HCT116 (cell line): Measurements from ENCODE around the gene ZCCHC13. TPM values are rescaled to one million over a fixed set of nuclear protein-coding genes. Genes with fewer than 3 reads are reported as not detected.

Source experiments
- ATAC-seq: fragments of 200-7000 bp; cut with Tn5 transposase; 2 replicates; pipeline ENCODE4 v1.9.1; 2020; ENCODE audit warnings: mild to moderate bottlenecking, moderate library complexity
- BruUV-seq: library from RNA; stranded (reverse); fragments of 400-500 nt; replicated peaks from 2 replicates; lab custom pipeline; 2021; lab: Mats Ljungman, UMichigan
- CTCF ChIA-PET: fragments of 300-600 bp; sonication (Branson Sonifier 250); formaldehyde crosslinking; loops from one replicate; lab custom pipeline; 2021; ENCODE audit warnings: antibody characterized with exemption; lab: Charles Lee
- POLR2A ChIA-PET: fragments of 300-600, 350-600 bp; sonication (Branson Sonifier 250); formaldehyde crosslinking; loops from one replicate; lab custom pipeline; 2021; ENCODE audit warnings: antibody characterized with exemption; lab: Charles Lee
- RAD21 ChIA-PET, 2 experiments: fragments of 300-600 bp; sonication (Branson Sonifier 250); formaldehyde crosslinking; loops; one replicate each; lab custom pipeline; 2023; ENCODE audit warnings: low total read pairs in 2 of 2; ENCODE audit not compliant: uncharacterized antibody in 2 of 2, unreplicated experiment in 2 of 2, low non-redundant PET in 1 of 2; lab: Charles Lee
- DNase-seq: peaks from one replicate; pipeline ENCODE4 v3.0.0-alpha.2; 2010; ENCODE audit warnings: low read depth, low spot score
- H2AFZ ChIP-seq: fragments of 200-600 bp; shearing (Covaris generic), sonication (generic); 2 replicates; pipeline ENCODE4 v1.6.1; 2017; ENCODE audit warnings: low read depth, mixed run types, mixed read lengths, antibody characterized with exemption, low read length; ENCODE audit not compliant: poor library complexity, severe bottlenecking
- H3K27ac ChIP-seq: 2 replicates; pipeline ENCODE4 v1.5.1; 2012; ENCODE audit warnings: low read depth, low read length
- H3K27me3 ChIP-seq: fragments of 200-600 bp; sonication (generic); 2 replicates; pipeline ENCODE4 v1.6.1; 2016; ENCODE audit warnings: mixed run types, low read length, mixed read lengths; ENCODE audit not compliant: insufficient read depth
- H3K36me3 ChIP-seq, 2 experiments: fragments of 200-500 bp in 1 of 2; fragments of 200-600 bp in 1 of 2; sonication (Bioruptor generic) in 1 of 2; sonication (generic) in 1 of 2; 2 replicates each; pipeline versions ENCODE4 v1.5.1 to v1.6.1; 2014 to 2016; ENCODE audit warnings: low read length in 2 of 2, inconsistent platforms in 1 of 2, mixed read lengths in 1 of 2, mixed run types in 1 of 2; ENCODE audit not compliant: insufficient read depth in 2 of 2, control insufficient read depth in 1 of 2
- H3K4me1 ChIP-seq, 2 experiments: fragments of 200-600 bp in 1 of 2; sonication (generic) in 1 of 2; 2 replicates each; pipeline versions ENCODE4 v1.5.1 to v1.6.1; 2012 to 2017; ENCODE audit warnings: low read length in 2 of 2, inconsistent platforms in 1 of 2, mild to moderate bottlenecking in 1 of 2, mixed read lengths in 1 of 2, mixed run types in 1 of 2, moderate library complexity in 1 of 2; ENCODE audit not compliant: insufficient read depth in 2 of 2, control insufficient read depth in 1 of 2
- H3K4me2 ChIP-seq: fragments of 200-600 bp; sonication (generic); 2 replicates; pipeline ENCODE4 v1.6.1; 2017; ENCODE audit warnings: mixed run types, low read length, mixed read lengths
- H3K4me3 ChIP-seq, 2 experiments: fragments of 200-600 bp in 1 of 2; sonication (generic) in 1 of 2; replicated peaks in 1 of 2; 2 replicates each; pipeline ENCODE4 v1.5.1; 2011 to 2016; ENCODE audit warnings: low read length in 2 of 2, control low read depth in 1 of 2, low read depth in 1 of 2, mild to moderate bottlenecking in 1 of 2, mixed read lengths in 1 of 2, mixed run types in 1 of 2
- H3K79me2 ChIP-seq: fragments of 200-600 bp; sonication (generic); 2 replicates; pipeline ENCODE4 v1.6.1; 2017; ENCODE audit warnings: mild to moderate bottlenecking, mixed run types, low read length, moderate library complexity, mixed read lengths; ENCODE audit not compliant: insufficient read depth
- H3K9ac ChIP-seq: fragments of 200-600 bp; sonication (generic); 2 replicates; pipeline ENCODE4 v1.6.1; 2016; ENCODE audit warnings: low read length, mixed read lengths
- H3K9me2 ChIP-seq: fragments of 200-600 bp; sonication (generic), shearing (Covaris generic); 2 replicates; pipeline ENCODE4 v1.6.1; 2017; ENCODE audit warnings: mixed run types, mild to moderate bottlenecking, moderate library complexity; ENCODE audit not compliant: insufficient read depth
- H3K9me3 ChIP-seq, 2 experiments: fragments of 200-500 bp in 1 of 2; fragments of 200-600 bp in 1 of 2; sonication (Bioruptor generic) in 1 of 2; sonication (generic) in 1 of 2; 2 replicates each; pipeline ENCODE4 v1.6.1; 2014 to 2017; ENCODE audit warnings: low read length in 2 of 2, mixed read lengths in 2 of 2, inconsistent platforms in 1 of 2, low read depth in 1 of 2, mild to moderate bottlenecking in 1 of 2, mixed run types in 1 of 2, moderate library complexity in 1 of 2; ENCODE audit not compliant: control insufficient read depth in 1 of 2, insufficient read depth in 1 of 2
- H4K20me1 ChIP-seq: fragments of 200-600 bp; sonication (generic), shearing (Covaris generic); 2 replicates; pipeline ENCODE4 v1.6.1; 2017; ENCODE audit warnings: mixed run types, mild to moderate bottlenecking, moderate library complexity; ENCODE audit not compliant: insufficient read depth
- CEBPB ChIP-seq: IDR thresholded peaks from 2 replicates; pipeline ENCODE4 v1.6.1; 2012; ENCODE audit warnings: low read depth
- EGR1 ChIP-seq: IDR thresholded peaks from 2 replicates; pipeline ENCODE4 v1.6.1; 2012; ENCODE audit warnings: low read depth
- ELF1 ChIP-seq: IDR thresholded peaks from 2 replicates; pipeline ENCODE4 v1.6.1; 2012; ENCODE audit warnings: low read depth, borderline replicate concordance
- FOSL1 ChIP-seq: IDR thresholded peaks from 2 replicates; pipeline ENCODE4 v1.6.1; 2012; ENCODE audit warnings: low read depth
- JUND ChIP-seq: IDR thresholded peaks from 2 replicates; pipeline ENCODE4 v1.6.1; 2012
- POLR2A ChIP-seq: IDR thresholded peaks from 2 replicates; pipeline ENCODE4 v1.7.0; 2011; ENCODE audit warnings: borderline replicate concordance; ENCODE audit not compliant: insufficient read depth, insufficient read length; ENCODE audit errors: extremely low read depth
- TCF7L2 ChIP-seq: IDR thresholded peaks from 2 replicates; pipeline ENCODE4 v1.7.0; 2011; ENCODE audit warnings: borderline replicate concordance, inconsistent platforms; ENCODE audit not compliant: insufficient read depth, insufficient read length; ENCODE audit errors: extremely low read depth
- YY1 ChIP-seq: IDR thresholded peaks from 2 replicates; pipeline ENCODE4 v1.6.1; 2011; ENCODE audit warnings: low read length, low read depth, moderate library complexity, mild to moderate bottlenecking; ENCODE audit not compliant: insufficient replicate concordance; ENCODE audit errors: extremely low read depth
- ZFX ChIP-seq: fragments of 450-650 bp; IDR thresholded peaks from 2 replicates; pipeline ENCODE4 v1.6.1; 2017
- ZNF274 ChIP-seq: fragments of 200-500 bp; sonication (Bioruptor generic); IDR thresholded peaks from 2 replicates; pipeline ENCODE4 v1.6.1; 2014; ENCODE audit warnings: mild to moderate bottlenecking, low read depth, low read length, inconsistent platforms
- intact Hi-C: fragments of 100-400 bp; cut with micrococcal nuclease; formaldehyde crosslinking; loops from 2 replicates; pipeline ENCODE4 v1.10.0; 2022
- total RNA-seq: library from RNA; stranded (reverse); gene quantifications from one replicate; pipeline ENCODE4 v1.2.1, GENCODE V29; 2021; ENCODE audit not compliant: unreplicated experiment
- TF ChIP-seq, protein P1 (sequence below): IDR thresholded peaks from 2 replicates; pipeline ENCODE4 v1.6.1; 2012
- TF ChIP-seq, protein P2 (sequence below), 3 experiments: fragments of 200-600 bp in 1 of 3; sonication (generic) in 1 of 3; IDR thresholded peaks in 2 of 3; conservative IDR thresholded peaks in 1 of 3; 2 replicates each; pipeline ENCODE4 v1.5.1; 2012 to 2017; ENCODE audit warnings: low read depth in 2 of 3, low read length in 2 of 3, antibody characterized with exemption in 1 of 3, borderline replicate concordance in 1 of 3, control low read depth in 1 of 3, mild to moderate bottlenecking in 1 of 3, mixed read lengths in 1 of 3, mixed run types in 1 of 3, moderate library complexity in 1 of 3; ENCODE audit not compliant: insufficient read depth in 1 of 3

Gene ZCCHC13
- total RNA-seq, 1 experiment from 2014 or later: not detected

DNA sequence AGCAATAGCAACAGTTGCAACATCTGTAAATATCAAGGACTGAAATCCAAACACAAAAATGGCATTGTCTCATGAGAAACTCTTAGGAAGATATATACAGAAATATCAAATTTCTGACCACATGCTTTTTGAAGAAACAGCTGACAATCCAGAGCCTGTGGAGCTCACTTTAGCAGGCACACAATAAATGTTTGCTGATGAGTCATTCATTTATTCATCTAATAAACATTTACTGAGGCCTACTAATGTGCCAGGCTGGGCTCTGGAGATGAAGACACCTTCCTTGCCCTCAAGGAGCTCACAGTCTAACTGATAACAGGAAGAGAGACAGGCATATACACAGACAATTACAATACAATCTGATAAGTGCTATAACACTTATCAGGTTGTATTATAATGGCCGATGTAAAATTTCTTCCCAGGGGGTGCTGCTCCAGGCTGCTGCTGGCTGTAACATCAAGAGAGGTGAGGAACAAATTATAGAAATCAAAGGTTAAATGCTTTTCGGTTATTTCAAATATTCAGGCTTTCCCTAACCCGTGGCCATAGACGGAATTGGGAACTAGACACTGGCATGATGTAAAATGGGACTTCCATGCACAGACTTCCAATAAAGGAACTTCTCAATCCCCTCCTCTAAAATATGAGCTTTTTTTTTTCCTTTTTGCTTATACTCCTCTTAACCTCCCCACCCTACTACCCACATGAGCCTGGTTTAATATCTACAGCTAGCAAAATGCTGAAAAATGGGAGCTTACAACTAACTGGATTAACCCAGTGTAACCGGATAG lies 16.8 kb upstream of the ZCCHC13 start:
- Histone ChIP-seq H3K9me3 (no peaks in the 10 kb centered on the region), H3K79me2 (peaks cover 95% of the 10 kb centered on the region), H3K9me2 (no peaks in the 10 kb centered on the region), H2AFZ (no peak overlapping the region), H3K9ac (no peak overlapping the region), H4K20me1 (no peaks in the 10 kb centered on the region), H3K27ac (no peak overlapping the region), H3K36me3 (peaks cover 0 to 15% of the 10 kb centered on the region in 2 experiments; a peak in 2 of 4 replicates), H3K4me2 (no peak overlapping the region), H3K4me1 (peaks cover 0 to 7% of the 10 kb centered on the region in 2 experiments; a peak in 1 of 4 replicates), H3K27me3 (no peaks in the 10 kb centered on the region), H3K4me3 (no peak overlapping the region)
- TF ChIP-seq ELF1: no peak
- TF ChIP-seq, protein P1, sequence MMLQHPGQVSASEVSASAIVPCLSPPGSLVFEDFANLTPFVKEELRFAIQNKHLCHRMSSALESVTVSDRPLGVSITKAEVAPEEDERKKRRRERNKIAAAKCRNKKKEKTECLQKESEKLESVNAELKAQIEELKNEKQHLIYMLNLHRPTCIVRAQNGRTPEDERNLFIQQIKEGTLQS: no peak
- ChIA-PET CTCF (no interaction called here), POLR2A (no interaction called here), RAD21 (no interaction called here)
- DNase-seq (no peak), ATAC-seq (no peak)
- BruUV-seq: no TSS peak
- intact Hi-C loops: no loop called here

DNA sequence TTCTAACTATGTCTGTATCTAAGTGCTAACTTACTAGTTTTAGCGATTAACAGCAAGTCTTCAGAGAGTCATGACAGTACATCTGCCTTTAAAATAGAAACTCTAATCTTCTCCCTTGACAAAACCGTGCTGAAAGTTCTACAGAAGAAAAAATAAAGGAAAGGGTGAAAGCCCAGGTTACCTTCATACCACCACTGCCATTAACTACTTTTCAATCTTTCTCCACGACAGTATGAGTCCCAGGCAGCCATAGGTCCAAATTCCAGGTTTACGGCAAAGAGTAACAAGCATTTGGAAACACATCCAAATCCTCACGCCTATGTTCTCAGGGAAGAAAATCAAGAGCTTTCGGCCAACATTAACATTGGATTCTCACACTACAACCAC lies 12.4 kb upstream of the ZCCHC13 start:
- Histone ChIP-seq H3K9me3 (no peaks in the 10 kb centered on the region), H3K27me3 (no peaks in the 10 kb centered on the region), H3K4me3 (peak overlapping the region; percentile 65 to 77), H4K20me1 (no peaks in the 10 kb centered on the region), H2AFZ (no peak overlapping the region), H3K9ac (peak overlapping the region; percentile 80), H3K36me3 (peaks cover 0 to 13% of the 10 kb centered on the region in 2 experiments; a peak in 1 of 4 replicates), H3K79me2 (peaks cover 56% of the 10 kb centered on the region), H3K4me1 (peaks cover 0 to 10% of the 10 kb centered on the region in 2 experiments; a peak in 2 of 4 replicates), H3K4me2 (peak overlapping the region; percentile 90), H3K27ac (peak overlapping the region; percentile 86), H3K9me2 (no peaks in the 10 kb centered on the region)
- intact Hi-C loops: loop anchor here (5.0 kb wide), 1 partner anchor 44 kb away; no protein-coding TSS in a partner anchor
- ChIA-PET CTCF (no interaction called here), POLR2A (interaction anchor here (1.2 kb wide), 1 partner anchor 39 kb away, joined by 3 read pairs; no protein-coding TSS in a partner anchor), RAD21 (no interaction called here)
- no peak for DNase-seq
- no peak for ATAC-seq
- no peak for TF ChIP-seq ZNF274
- no peak for TF ChIP-seq ZFX
- TF ChIP-seq EGR1: no peak
- TF ChIP-seq CEBPB: no peak
- no peak for TF ChIP-seq TCF7L2
- TF ChIP-seq, protein P2, sequence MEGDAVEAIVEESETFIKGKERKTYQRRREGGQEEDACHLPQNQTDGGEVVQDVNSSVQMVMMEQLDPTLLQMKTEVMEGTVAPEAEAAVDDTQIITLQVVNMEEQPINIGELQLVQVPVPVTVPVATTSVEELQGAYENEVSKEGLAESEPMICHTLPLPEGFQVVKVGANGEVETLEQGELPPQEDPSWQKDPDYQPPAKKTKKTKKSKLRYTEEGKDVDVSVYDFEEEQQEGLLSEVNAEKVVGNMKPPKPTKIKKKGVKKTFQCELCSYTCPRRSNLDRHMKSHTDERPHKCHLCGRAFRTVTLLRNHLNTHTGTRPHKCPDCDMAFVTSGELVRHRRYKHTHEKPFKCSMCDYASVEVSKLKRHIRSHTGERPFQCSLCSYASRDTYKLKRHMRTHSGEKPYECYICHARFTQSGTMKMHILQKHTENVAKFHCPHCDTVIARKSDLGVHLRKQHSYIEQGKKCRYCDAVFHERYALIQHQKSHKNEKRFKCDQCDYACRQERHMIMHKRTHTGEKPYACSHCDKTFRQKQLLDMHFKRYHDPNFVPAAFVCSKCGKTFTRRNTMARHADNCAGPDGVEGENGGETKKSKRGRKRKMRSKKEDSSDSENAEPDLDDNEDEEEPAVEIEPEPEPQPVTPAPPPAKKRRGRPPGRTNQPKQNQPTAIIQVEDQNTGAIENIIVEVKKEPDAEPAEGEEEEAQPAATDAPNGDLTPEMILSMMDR (IDR thresholded peaks at IDR 0.05 in 2 of 3, conservative IDR thresholded peaks at IDR 0.05 in 1 of 3; ENCODE audit: borderline replicate concordance in 1 of 3, insufficient read depth in 1 of 3, low read depth in 2 of 3, low read length in 2 of 3): no peak
- no peak for TF ChIP-seq YY1
- TF ChIP-seq FOSL1: no peak
- no peak for TF ChIP-seq JUND
- TF ChIP-seq POLR2A: no peak
- TF ChIP-seq, protein P1: no peak
- BruUV-seq: no TSS peak
